Fibroblast of lung (primary cell): ENCODE results near the gene UBAP2. TPM values are rescaled to one million over a fixed set of nuclear protein-coding genes. Genes with fewer than 3 reads are reported as not detected.

Experiments used
- DNase-seq, 2 donors: peaks; one replicate each; pipeline versions ENCODE4 v3.0.0 to v3.0.0-alpha.2; 2010; ENCODE audit warnings: low read depth in 2 of 2
- H2AFZ ChIP-seq: 2 replicates; pipeline ENCODE4 v1.5.1; 2012; ENCODE audit warnings: low read length, control low read depth, inconsistent platforms
- H3K27ac ChIP-seq: 2 replicates; pipeline ENCODE4 v1.5.1; 2011; ENCODE audit warnings: low read length, control low read depth; ENCODE audit not compliant: insufficient read depth
- H3K27me3 ChIP-seq: 2 replicates; pipeline ENCODE4 v1.5.1; 2011; ENCODE audit warnings: mild to moderate bottlenecking, low read length; ENCODE audit not compliant: control insufficient read depth, insufficient read depth
- H3K36me3 ChIP-seq: 2 replicates; pipeline ENCODE4 v1.5.1; 2011; ENCODE audit warnings: low read length; ENCODE audit not compliant: control insufficient read depth, insufficient read depth
- H3K4me1 ChIP-seq: 2 replicates; pipeline ENCODE4 v1.5.1; 2011; ENCODE audit warnings: low read length; ENCODE audit not compliant: control insufficient read depth, insufficient read depth; ENCODE audit errors: extremely low read depth
- H3K4me2 ChIP-seq: 2 replicates; pipeline ENCODE4 v1.5.1; 2011; ENCODE audit warnings: low read length, control low read depth; ENCODE audit not compliant: insufficient read depth; ENCODE audit errors: extremely low read depth
- H3K4me3 ChIP-seq, 4 experiments: fragments of 200-600 bp in 1 of 4; sonication (generic) in 1 of 4; replicated peaks in 1 of 4; 2 replicates each; pipeline ENCODE4 v1.5.1; 2011 to 2016; ENCODE audit warnings: low read length in 4 of 4, low read depth in 3 of 4, mild to moderate bottlenecking in 3 of 4, control low read depth in 2 of 4, inconsistent platforms in 1 of 4, mixed read lengths in 1 of 4; ENCODE audit not compliant: insufficient read depth in 1 of 4; ENCODE audit errors: control extremely low read depth in 1 of 4
- H3K79me2 ChIP-seq: 2 replicates; pipeline ENCODE4 v1.5.1; 2012; ENCODE audit warnings: mild to moderate bottlenecking, low read length, inconsistent platforms; ENCODE audit not compliant: control insufficient read depth, insufficient read depth
- H3K9ac ChIP-seq: 2 replicates; pipeline ENCODE4 v1.5.1; 2011; ENCODE audit warnings: mild to moderate bottlenecking, low read length, control low read depth; ENCODE audit not compliant: insufficient read depth
- H3K9me3 ChIP-seq: 2 replicates; pipeline ENCODE4 v1.5.1; 2012; ENCODE audit warnings: low read depth, low read length; ENCODE audit not compliant: control insufficient read depth, insufficient read depth
- H4K20me1 ChIP-seq: 2 replicates; pipeline ENCODE4 v1.5.1; 2011; ENCODE audit warnings: low read length; ENCODE audit not compliant: control insufficient read depth, insufficient read depth; ENCODE audit errors: extremely low read depth
- CTCF ChIP-seq, 2 donors: IDR thresholded peaks in 1 of 2; conservative IDR thresholded peaks in 1 of 2; 1 replicate in 1 of 2; 2 replicates in 1 of 2; pipeline ENCODE4 v1.5.1; 2011 to 2012; ENCODE audit warnings: low read length in 2 of 2, control low read depth in 1 of 2, inconsistent platforms in 1 of 2, low read depth in 1 of 2, mild to moderate bottlenecking in 1 of 2
- EZH2 ChIP-seq: IDR thresholded peaks from 2 replicates; pipeline ENCODE4 v1.5.1; 2012; ENCODE audit warnings: low read length, control low read depth, mild to moderate bottlenecking; ENCODE audit errors: missing control alignments
- polyA plus RNA-seq, 2 donors: library from polyadenylated mRNA; depleted of rRNA in 1 of 2; stranded (reverse) in 1 of 2; unstranded in 1 of 2; fragments of >200 nt; gene quantifications; 2 replicates each; pipeline ENCODE4 v1.2.1, GENCODE V29; 2011 to 2012; ENCODE audit warnings: missing spikeins in 1 of 2
- total RNA-seq: library from RNA; depleted of rRNA; stranded (reverse); fragments of >200 nt; gene quantifications from 2 replicates; pipeline ENCODE4 v1.2.1, GENCODE V29; 2014

UBAP2 gene
- total and polyA plus RNA-seq, 2 donors (not counting 1 experiment from before 2014, with no cell fraction given), result 10.2 to 20.6 TPM

- Histone ChIP-seq H3K4me2 (no peak overlapping the region), H4K20me1 (no peaks in the 10 kb centered on the region), H3K4me1 (no peaks in the 10 kb centered on the region), H3K79me2 (peaks cover 54% of the 10 kb centered on the region), H3K27me3 (no peaks in the 10 kb centered on the region), H3K36me3 (no peaks in the 10 kb centered on the region), H3K27ac (no peak overlapping the region), H3K9ac (no peak overlapping the region), H3K4me3 (no peak overlapping the region), H3K9me3 (no peaks in the 10 kb centered on the region), H2AFZ (no peak overlapping the region)
- DNase-seq, result no peak
- TF ChIP-seq EZH2 (no peak), CTCF (conservative IDR thresholded peaks at IDR 0.05 in 1 of 2, IDR thresholded peaks at IDR 0.05 in 1 of 2; ENCODE audit: low read depth in 1 of 2, low read length in 2 of 2) (no peak)
Observed at GRCh38 chr9:34032631-34033030, 16.1 kb downstream of the UBAP2 start.

- Histone ChIP-seq H3K4me1 (no peaks in the 10 kb centered on the region), H3K27ac (no peak overlapping the region), H2AFZ (no peak overlapping the region), H3K4me2 (no peak overlapping the region), H3K79me2 (peaks cover 51% of the 10 kb centered on the region), H3K9me3 (no peaks in the 10 kb centered on the region), H3K9ac (no peak overlapping the region), H3K36me3 (no peaks in the 10 kb centered on the region), H4K20me1 (no peaks in the 10 kb centered on the region), H3K27me3 (no peaks in the 10 kb centered on the region), H3K4me3 (no peak overlapping the region)
- DNase-seq, result no peak
- no peak for TF ChIP-seq EZH2
- no peak for TF ChIP-seq CTCF (conservative IDR thresholded peaks at IDR 0.05 in 1 of 2, IDR thresholded peaks at IDR 0.05 in 1 of 2; ENCODE audit: low read depth in 1 of 2, low read length in 2 of 2)
Observed at GRCh38 chr9:34027845-34028574, 20.7 kb downstream of the UBAP2 start.

- H3K9ac ChIP-seq, result no peak overlapping the region
- H3K79me2 ChIP-seq, result peaks cover 49% of the 10 kb centered on the region
- H3K4me3 ChIP-seq, result no peak overlapping the region
- H3K4me1 ChIP-seq, result no peaks in the 10 kb centered on the region
- H3K27me3 ChIP-seq, result no peaks in the 10 kb centered on the region
- H3K27ac ChIP-seq, result no peak overlapping the region
- DNase-seq, result no peak
- H2AFZ ChIP-seq, result no peak overlapping the region
- H3K4me2 ChIP-seq, result no peak overlapping the region
- TF ChIP-seq CTCF (conservative IDR thresholded peaks at IDR 0.05 in 1 of 2, IDR thresholded peaks at IDR 0.05 in 1 of 2; ENCODE audit: low read depth in 1 of 2, low read length in 2 of 2) (no peak), EZH2 (no peak)
- H3K36me3 ChIP-seq, result no peaks in the 10 kb centered on the region
- no peaks in the 10 kb centered on the region for H3K9me3 ChIP-seq
- no peaks in the 10 kb centered on the region for H4K20me1 ChIP-seq
Observed at GRCh38 chr9:34025811-34026210, 22.9 kb downstream of the UBAP2 start.
